HG03378 (cell line): ENCODE data around the gene CDC34.

Experiments used
- ATAC-seq: cut with Tn5 transposase; IDR thresholded peaks from one replicate; pipeline ENCODE4 v1.9.1; 2021; ENCODE audit warnings: mild to moderate bottlenecking, moderate library complexity; ENCODE audit not compliant: unreplicated experiment

Gene CDC34

GRCh38 chr19:540867-541637 is 9.5 kb downstream of the CDC34 start:
- no peak for ATAC-seq

- no peak for ATAC-seq
Observed at GRCh38 chr19:541699-542098, 10.1 kb downstream of the CDC34 start.

- ATAC-seq = no peak
Observed at GRCh38 chr19:542173-542866, 10.8 kb downstream of the CDC34 start.

- no peak for ATAC-seq
Observed at GRCh38 chr19:543910-544608, 12.5 kb downstream of the CDC34 start, which contains the start of gene GZMM. TSS of gene GZMM (plus strand) at chr19:544053. CDS start at chr19:544072, 19 bp downstream.

GRCh38 chr19:547117-547516 is 15.6 kb downstream of the CDC34 start:
- no peak for ATAC-seq

- no peak for ATAC-seq
Observed at GRCh38 chr19:547836-548720, 16.5 kb downstream of the CDC34 start.

- no peak for ATAC-seq
Observed at GRCh38 chr19:548886-549830, 17.6 kb downstream of the CDC34 start.

- no peak for ATAC-seq
Observed at GRCh38 chr19:554817-555216, 23.3 kb downstream of the CDC34 start.

- no peak for ATAC-seq
Observed at GRCh38 chr19:555474-555808, 23.9 kb downstream of the CDC34 start.

- ATAC-seq = no peak
Observed at GRCh38 chr19:556611-557382, 25.2 kb downstream of the CDC34 start.

- no peak for ATAC-seq
Observed at GRCh38 chr19:558770-559439, 27.3 kb downstream of the CDC34 start.

- no peak for ATAC-seq
Observed at GRCh38 chr19:560121-560520, 28.6 kb downstream of the CDC34 start.

- no peak for ATAC-seq
Observed at GRCh38 chr19:566403-566802, 34.8 kb downstream of the CDC34 start.

GRCh38 chr19:566844-567243 is 35.3 kb downstream of the CDC34 start:
- no peak for ATAC-seq

- ATAC-seq = no peak
Observed at GRCh38 chr19:567296-567900, 35.8 kb downstream of the CDC34 start.

GRCh38 chr19:570251-570686 is 38.7 kb downstream of the CDC34 start:
- ATAC-seq = no peak

GRCh38 chr19:570937-571565 is 39.5 kb downstream of the CDC34 start:
- ATAC-seq = no peak
